NCI-H1105 (cell line): ENCODE measurements around the gene TSPAN9.

Experiments used
- DNase-seq: peaks from one replicate; lab custom pipeline; 2025; lab: John Stamatoyannopoulos, UW

Gene TSPAN9, protein sequence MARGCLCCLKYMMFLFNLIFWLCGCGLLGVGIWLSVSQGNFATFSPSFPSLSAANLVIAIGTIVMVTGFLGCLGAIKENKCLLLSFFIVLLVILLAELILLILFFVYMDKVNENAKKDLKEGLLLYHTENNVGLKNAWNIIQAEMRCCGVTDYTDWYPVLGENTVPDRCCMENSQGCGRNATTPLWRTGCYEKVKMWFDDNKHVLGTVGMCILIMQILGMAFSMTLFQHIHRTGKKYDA

GRCh38 chr12:3076730-3077571 lies at the start of gene TSPAN9:
Gene TSPAN9 (plus strand): TSS chr12:3077379. CDS start chr12:3201194, 123,815 bp downstream.
- peak; percentile 67 for DNase-seq

DNA sequence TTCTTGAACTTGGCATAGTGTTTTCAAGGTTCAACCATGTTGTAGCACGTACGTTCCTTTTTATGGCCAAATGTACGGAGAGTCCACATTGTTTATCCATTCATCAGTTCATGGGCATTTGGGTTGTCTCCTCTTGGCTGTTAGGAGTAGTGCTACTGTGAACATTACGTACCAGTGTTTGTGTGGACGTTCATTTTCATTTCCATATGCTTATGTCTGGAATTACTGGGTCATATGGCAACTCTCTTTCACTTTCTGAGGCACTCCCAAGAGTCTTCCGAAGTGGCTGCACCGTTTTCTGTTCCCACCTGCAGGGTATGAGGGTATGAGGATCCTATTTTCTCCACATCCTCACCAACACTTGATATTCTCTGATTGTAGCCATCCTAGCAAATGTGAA lies 49.1 kb upstream of the TSPAN9 start:
- DNase-seq = no peak

GRCh38 chr12:3030821-3031429 lies 46.3 kb upstream of the TSPAN9 start:
- DNase-seq = no peak

- no peak for DNase-seq
These were observed 45.0 kb upstream of the TSPAN9 start for GRCh38 chr12:3032161-3032560.

DNA sequence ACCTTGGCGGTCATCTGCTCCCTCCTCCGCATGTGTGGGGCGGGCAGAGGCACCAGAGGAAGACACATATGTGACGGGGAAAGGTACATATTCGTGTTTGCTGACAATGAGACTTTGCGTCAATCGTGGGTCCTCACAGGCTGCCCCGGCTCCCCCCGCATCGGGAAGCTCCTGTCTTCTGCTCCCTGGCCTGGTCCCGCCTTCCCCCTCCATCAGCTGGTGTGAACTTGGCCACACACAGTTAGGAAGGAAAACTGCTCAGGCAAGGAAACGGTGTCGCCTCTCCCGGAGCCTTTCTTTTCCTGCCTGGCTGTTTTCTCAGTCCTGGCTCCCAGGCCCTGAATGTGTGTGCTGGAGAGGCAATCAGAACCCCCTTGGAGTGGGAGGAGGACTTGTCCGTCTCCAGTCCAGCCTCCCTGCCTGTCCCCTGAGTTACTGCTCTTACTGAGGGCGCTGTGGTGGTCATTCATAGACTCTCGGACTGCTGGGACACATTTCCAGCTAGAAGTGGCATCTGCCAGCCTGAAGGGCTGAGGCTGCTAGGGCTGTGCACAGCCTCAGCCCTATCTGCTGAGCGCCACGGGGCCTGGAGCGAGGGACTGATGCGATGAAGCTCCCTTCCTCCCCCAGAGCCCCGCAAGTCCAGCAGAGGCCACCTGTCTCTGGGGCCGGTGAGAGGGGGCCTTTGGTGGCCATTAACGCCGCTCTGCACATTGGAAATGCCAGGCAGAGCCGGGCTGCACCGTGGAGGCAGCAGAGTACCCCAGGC lies 44.2 kb upstream of the TSPAN9 start:
- DNase-seq = no peak

DNA sequence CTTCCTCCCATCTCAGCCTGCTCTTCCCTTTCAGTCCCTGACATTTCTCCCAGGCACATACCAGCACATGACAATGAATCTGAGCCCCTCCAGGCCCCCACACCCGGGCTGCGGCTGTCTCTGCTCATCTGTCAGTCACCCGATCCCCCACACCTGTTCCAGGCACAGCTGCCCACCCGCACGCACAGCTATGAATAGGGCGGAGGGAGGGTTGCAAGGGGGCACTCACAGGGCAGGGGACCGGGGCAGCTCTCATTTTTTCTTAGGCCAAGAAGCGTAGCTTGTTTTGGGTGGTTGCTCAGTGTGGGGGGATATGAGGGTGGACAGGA lies 43.7 kb upstream of the TSPAN9 start:
- DNase-seq = no peak

GRCh38 chr12:3034067-3034750 lies 43.0 kb upstream of the TSPAN9 start:
- peak; percentile 44 for DNase-seq

DNA sequence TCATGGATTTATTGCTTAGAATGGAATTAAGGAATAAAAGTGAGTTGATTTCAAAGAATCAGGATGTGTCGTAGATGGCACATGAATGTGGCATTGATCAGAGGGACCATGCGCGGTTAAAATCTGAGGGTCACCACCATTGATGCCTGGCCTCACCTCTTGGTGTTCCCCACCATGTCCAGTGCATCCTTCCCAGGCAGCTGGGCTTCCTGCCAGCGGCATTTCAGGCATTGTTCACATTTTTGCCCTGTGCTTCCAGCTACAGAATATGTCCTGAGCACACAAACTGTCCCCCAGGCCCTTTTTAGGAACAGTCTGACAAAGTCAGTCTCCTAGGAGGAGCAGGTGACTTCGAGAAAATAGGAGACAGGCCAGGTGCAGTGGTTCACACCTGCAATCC lies 42.0 kb upstream of the TSPAN9 start:
- no peak for DNase-seq

- no peak for DNase-seq
These were observed 41.1 kb upstream of the TSPAN9 start for GRCh38 chr12:3035815-3036702.

- no peak for DNase-seq
These were observed 40.1 kb upstream of the TSPAN9 start for GRCh38 chr12:3036901-3037600.

GRCh38 chr12:3038166-3038565 lies 39.0 kb upstream of the TSPAN9 start:
- DNase-seq = no peak

DNA sequence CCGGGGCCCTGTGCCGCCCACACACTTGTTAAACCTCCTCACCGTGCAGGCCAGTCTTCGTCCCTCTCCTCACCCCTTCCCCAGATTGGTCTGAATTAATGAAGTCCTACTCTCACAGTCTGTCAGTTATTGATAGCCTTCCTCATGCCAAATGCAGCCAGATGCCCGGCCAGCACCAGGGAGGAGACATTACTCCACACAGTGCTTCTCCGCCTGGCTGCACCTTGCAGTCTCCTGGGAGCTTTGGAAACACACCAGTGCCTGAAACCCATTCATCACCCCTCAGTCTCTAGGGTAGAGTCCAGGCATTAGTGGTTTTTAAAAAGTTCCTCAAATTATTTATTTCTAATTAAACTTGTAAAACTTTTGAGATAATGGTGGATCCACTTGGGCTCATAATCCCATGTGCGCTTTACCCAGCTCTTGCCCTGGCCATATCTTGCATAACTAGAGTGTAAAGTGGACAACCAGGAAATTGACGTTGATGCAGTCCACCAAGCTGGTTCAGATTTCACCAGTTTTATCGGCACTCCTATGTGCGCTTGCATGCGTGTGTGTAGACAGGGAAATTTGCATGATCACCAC lies 38.2 kb upstream of the TSPAN9 start:
- DNase-seq = no peak

GRCh38 chr12:3040026-3040656 lies 37.0 kb upstream of the TSPAN9 start:
- DNase-seq = no peak

DNA sequence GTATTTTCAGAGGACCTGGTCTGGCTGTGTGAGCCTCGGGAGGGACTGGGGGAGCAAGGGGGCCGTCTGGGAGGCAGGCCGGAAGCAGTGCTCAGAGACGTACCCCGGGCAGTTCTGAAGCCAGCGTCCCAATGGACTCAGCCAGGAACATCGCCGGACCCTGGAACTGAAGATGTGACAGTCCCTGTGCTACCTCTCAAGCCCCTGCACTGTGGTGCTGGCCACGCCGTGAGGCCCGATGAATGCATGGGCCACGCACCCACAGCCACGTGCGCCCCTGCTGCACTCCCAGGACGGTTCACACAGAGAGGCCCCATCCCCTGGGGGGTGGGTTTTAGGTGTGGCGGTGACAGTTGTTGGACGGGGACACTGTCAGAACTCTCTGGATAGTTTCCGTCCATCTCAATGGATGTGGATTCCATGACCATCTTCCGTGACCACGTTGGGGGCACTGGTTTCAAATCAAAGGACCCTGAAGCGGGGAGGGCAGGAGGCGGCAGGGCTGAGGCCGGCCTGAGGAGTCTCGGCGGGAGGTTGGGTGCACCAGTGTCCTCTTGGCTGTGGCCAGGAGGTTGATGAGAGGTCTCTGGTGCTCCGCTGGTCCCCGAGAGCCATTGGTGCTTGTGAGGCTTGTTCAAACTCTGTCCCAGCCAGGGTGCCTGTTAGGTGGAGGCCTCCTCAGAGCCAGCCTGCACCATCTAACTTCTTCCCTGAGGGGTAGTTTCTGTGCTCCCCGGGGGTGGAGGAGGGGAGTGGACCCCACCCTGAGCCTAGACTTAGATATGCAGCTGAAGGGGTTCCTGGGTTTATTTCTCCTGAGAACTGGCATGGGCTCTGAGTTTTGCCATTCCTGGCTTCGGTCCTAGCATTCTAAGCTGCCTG lies 36.3 kb upstream of the TSPAN9 start:
- no peak for DNase-seq

DNA sequence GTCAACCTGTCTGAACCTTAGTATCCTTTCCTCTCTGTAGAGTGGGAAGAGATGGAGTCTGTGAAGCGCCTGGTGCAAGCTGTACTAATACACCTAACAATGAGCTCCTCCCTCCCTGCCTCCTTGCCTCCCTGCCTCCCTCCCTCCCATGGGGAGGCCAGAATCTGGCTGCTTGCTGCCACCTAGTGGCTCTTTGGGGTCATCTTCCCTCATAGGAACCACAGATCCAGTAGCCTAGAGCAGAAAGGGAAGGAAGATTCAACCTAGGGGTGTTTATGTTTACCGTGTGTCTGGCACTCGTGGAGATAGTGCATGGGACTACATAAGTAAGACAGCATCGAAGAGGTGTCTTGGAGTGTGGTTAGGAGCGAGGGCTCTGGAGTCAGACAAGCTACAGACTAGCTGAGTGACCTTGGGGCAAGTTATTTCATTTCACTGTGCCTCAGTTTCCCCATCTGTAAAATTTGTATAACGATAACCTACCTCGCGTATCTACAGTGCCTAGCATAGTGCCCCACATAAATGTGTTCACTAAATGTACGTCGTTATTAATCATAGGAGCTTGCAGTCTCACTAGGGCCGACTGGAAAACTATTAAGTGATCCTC lies 35.5 kb upstream of the TSPAN9 start:
- DNase-seq = peak; percentile 84

DNA sequence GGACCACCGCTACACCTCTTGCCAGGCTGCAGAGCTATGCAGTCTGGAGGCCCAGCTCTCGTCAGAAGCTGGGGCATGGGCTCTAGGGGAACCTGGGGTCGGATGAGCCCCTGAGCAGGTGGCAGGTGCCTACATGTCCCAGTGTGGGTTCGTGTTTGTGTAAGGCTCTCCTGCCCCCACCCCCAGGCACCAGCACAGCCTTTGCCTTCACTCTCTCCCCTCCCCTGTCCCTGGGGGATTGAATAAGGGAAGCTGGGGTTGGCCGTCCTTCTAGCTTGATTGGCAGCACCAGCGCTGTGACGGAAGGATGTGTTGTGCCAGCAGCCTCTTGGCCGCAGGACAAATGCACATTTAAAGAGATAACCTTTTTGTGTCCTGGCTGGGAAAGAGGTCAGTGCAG lies 34.8 kb upstream of the TSPAN9 start:
- peak; percentile 75 for DNase-seq

- DNase-seq = no peak
These were observed 34.4 kb upstream of the TSPAN9 start for GRCh38 chr12:3042826-3043225.

DNA sequence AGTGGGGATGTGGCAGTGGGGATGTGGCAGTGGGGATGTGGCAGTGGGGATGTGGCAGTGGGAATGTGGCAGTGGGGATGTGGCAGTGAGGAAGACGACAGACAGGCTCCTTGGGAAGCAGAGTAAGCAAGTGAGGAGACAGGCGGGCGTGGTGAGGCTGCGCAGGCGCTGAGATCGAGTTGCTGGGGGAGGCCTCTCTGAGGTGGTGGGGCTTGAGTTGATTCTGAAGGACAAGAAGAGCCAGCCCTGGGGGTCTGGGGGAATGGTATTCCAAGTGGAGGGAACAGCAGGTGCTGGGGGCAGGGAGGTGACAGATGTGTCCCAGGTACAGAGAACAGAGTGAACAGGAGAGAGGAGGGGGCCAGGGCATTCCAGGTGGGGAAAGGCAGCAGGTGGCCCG lies 33.8 kb upstream of the TSPAN9 start:
- DNase-seq = no peak
